ENCODE data around the gene ANO2.

Gene ANO2

GRCh38 chr12:5723711-5724252 is 221.3 kb downstream of the ANO2 start:
- DNase-seq (ENCODE audit: low read depth in 2 of 2) = no peak

- no peak for DNase-seq (ENCODE audit: low read depth in 2 of 2)
Measured at GRCh38 chr12:5723071-5723470, 222.0 kb downstream of the ANO2 start.

GRCh38 chr12:5720381-5721005 is 224.6 kb downstream of the ANO2 start:
- DNase-seq (ENCODE audit: low read depth in 2 of 2) = no peak

- DNase-seq (ENCODE audit: low read depth in 2 of 2) = no peak
Measured at GRCh38 chr12:5718680-5719079, 226.4 kb downstream of the ANO2 start.

GRCh38 chr12:5718073-5718472 is 227.0 kb downstream of the ANO2 start:
- no peak for DNase-seq (ENCODE audit: low read depth in 2 of 2)

- DNase-seq (ENCODE audit: low read depth in 2 of 2) = no peak
Measured at GRCh38 chr12:5716976-5717375, 228.1 kb downstream of the ANO2 start.

- DNase-seq (ENCODE audit: low read depth in 2 of 2) = no peak
Measured at GRCh38 chr12:5716201-5716600, 228.9 kb downstream of the ANO2 start.

- DNase-seq (ENCODE audit: low read depth in 2 of 2) = no peak
Measured at GRCh38 chr12:5715021-5715420, 230.0 kb downstream of the ANO2 start.

- DNase-seq (ENCODE audit: low read depth in 2 of 2) = no peak
Measured at GRCh38 chr12:5713599-5714081, 231.4 kb downstream of the ANO2 start.

- DNase-seq (ENCODE audit: low read depth in 2 of 2) = no peak
Measured at GRCh38 chr12:5710260-5710878, 234.7 kb downstream of the ANO2 start.

- DNase-seq (ENCODE audit: low read depth in 2 of 2) = no peak
Measured at GRCh38 chr12:5708371-5708770, 236.7 kb downstream of the ANO2 start.

- DNase-seq (ENCODE audit: low read depth in 2 of 2) = no peak
Measured at GRCh38 chr12:5706247-5706646, 238.8 kb downstream of the ANO2 start.

GRCh38 chr12:5705791-5706190 is 239.3 kb downstream of the ANO2 start:
- DNase-seq (ENCODE audit: low read depth in 2 of 2) = no peak

GRCh38 chr12:5694759-5695409 is 250.2 kb downstream of the ANO2 start:
- no peak for DNase-seq (ENCODE audit: low read depth in 2 of 2)

GRCh38 chr12:5692850-5693249 is 252.2 kb downstream of the ANO2 start:
- no peak for DNase-seq (ENCODE audit: low read depth in 2 of 2)

- no peak for DNase-seq (ENCODE audit: low read depth in 2 of 2)
Measured at GRCh38 chr12:5691943-5692342, 253.1 kb downstream of the ANO2 start.

GRCh38 chr12:5690240-5690639 is 254.8 kb downstream of the ANO2 start:
- no peak for DNase-seq (ENCODE audit: low read depth in 2 of 2)

GRCh38 chr12:5689773-5690172 is 255.3 kb downstream of the ANO2 start:
- no peak for DNase-seq (ENCODE audit: low read depth in 2 of 2)

- no peak for DNase-seq (ENCODE audit: low read depth in 2 of 2)
Measured at GRCh38 chr12:5688226-5688625, 256.8 kb downstream of the ANO2 start.

GRCh38 chr12:5685935-5686334 is 259.1 kb downstream of the ANO2 start:
- no peak for DNase-seq (ENCODE audit: low read depth in 2 of 2)

- no peak for DNase-seq (ENCODE audit: low read depth in 2 of 2)
Measured at GRCh38 chr12:5684989-5685388, 260.1 kb downstream of the ANO2 start.

- DNase-seq (ENCODE audit: low read depth in 2 of 2) = no peak
Measured at GRCh38 chr12:5682581-5682980, 262.5 kb downstream of the ANO2 start.

- no peak for DNase-seq (ENCODE audit: low read depth in 2 of 2)
Measured at GRCh38 chr12:5678176-5678575, 266.9 kb downstream of the ANO2 start.
